Activated T-cell treated with anti-CD3 and anti-CD28 coated beads, Interleukin-2, amount 50 U/mL, for 4 hours (primary cell): ENCODE results near the gene MCM9. TPM values are rescaled to one million over a fixed set of nuclear protein-coding genes. Genes with fewer than 3 reads are reported as not detected.
"Not testable (repeated sequence)": the region's sequence is repeated elsewhere in the genome, so short reads cannot be mapped to it uniquely, and the experiment has no call there.

ENCODE experiments used
- ATAC-seq, 2 donors: fragments of 200-7000 bp; cut with Tn5 transposase; one replicate each; pipeline ENCODE4 v1.10.0; 2021
- DNase-seq: peaks from one replicate; pipeline ENCODE4 v3.0.0-alpha.2; 2020
- H3K27me3 Mint-ChIP-seq: one replicate; pipeline ENCODE4 v1.8.0; 2021; ENCODE audit warnings: low read depth, mixed read lengths
- H3K36me3 Mint-ChIP-seq: one replicate; pipeline ENCODE4 v1.8.0; 2022; ENCODE audit warnings: mixed read lengths; ENCODE audit not compliant: insufficient read depth
- H3K4me1 Mint-ChIP-seq: one replicate; pipeline ENCODE4 v1.8.0; 2021; ENCODE audit warnings: low read depth, mixed read lengths
- H3K4me3 Mint-ChIP-seq: one replicate; pipeline ENCODE4 v1.8.0; 2021; ENCODE audit warnings: mild to moderate bottlenecking, moderate library complexity, mixed read lengths
- H3K9me3 Mint-ChIP-seq: one replicate; pipeline ENCODE4 v1.8.0; 2021; ENCODE audit warnings: mixed read lengths
- total RNA-seq, 3 donors: library from RNA; stranded (reverse); gene quantifications; one replicate each; pipeline ENCODE4 v1.2.1, GENCODE V29; 2021

MCM9 gene
- total RNA-seq, 3 donors from 2014 or later = 17.2 to 24.1 (median 17.8) TPM

- Mint-ChIP-seq H3K36me3 (peaks cover 8% of the 10 kb centered on the region), H3K27me3 (no peaks in the 10 kb centered on the region), H3K9me3 (peaks cover 11% of the 10 kb centered on the region), H3K4me1 (peaks cover 44% of the 10 kb centered on the region), H3K4me3 (no peak overlapping the region)
- DNase-seq = no peak
- ATAC-seq = no peak
Observed at GRCh38 chr6:118799826-118800225, 135.1 kb downstream of the MCM9 start.

DNA sequence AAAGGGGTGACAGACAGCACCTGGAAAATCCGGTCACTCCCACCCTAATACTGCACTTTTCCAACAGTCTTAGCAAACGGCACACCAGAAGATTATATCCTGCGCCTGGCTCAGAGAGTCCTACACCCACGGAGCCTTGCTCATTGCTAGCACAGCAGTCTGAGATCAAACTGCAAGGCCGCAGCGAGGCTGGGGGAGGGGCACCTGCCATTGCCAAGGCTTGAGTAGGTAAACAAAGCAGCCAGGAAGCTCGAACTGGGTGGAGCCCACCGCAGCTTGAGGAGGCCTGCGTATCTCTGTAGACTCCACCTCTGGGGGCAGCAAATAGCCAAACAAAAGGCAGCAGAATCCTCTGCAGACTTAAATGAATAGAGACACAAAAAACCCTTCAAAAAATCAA, 138.4 kb downstream of the MCM9 start:
- not testable (repeated sequence) for H3K4me3 Mint-ChIP-seq
- H3K4me1 Mint-ChIP-seq = peaks cover 48% of the 10 kb centered on the region

DNA sequence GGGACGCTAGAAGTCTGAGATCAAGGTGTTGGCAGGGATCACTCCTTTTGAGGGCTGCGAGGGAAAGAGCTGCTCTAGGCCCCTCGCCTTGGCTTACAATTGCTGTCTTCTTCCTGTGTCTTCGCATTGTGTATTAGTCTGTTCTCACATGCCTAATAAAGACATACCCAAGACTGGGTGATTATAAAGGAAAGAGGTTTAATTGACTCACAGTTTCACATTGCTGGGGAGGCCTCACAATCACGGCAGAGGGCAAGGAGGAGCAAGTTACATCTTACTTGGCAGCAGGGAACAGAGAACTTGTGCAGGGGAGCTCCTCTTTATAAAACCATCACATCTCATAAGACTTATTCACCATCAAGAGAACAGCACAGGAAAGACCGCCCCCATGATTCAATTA, 143.5 kb downstream of the MCM9 start:
- no peaks in the 10 kb centered on the region for H3K27me3 Mint-ChIP-seq
- ATAC-seq = peak; percentile 28 to 60
- DNase-seq = no peak
- H3K4me3 Mint-ChIP-seq = no peak overlapping the region
- peaks cover 15% of the 10 kb centered on the region for H3K36me3 Mint-ChIP-seq
- H3K4me1 Mint-ChIP-seq = peaks cover 44% of the 10 kb centered on the region
- peaks cover 12% of the 10 kb centered on the region for H3K9me3 Mint-ChIP-seq

More for the DNA sequence above, 138.4 kb downstream of the MCM9 start:
- DNase-seq = peak; percentile 57
- not testable (repeated sequence) for ATAC-seq, H3K27me3 Mint-ChIP-seq
- H3K9me3 Mint-ChIP-seq = peaks cover 12% of the 10 kb centered on the region
- peaks cover 12% of the 10 kb centered on the region for H3K36me3 Mint-ChIP-seq

GRCh38 chr6:118789954-118790353, 145.0 kb downstream of the MCM9 start:
- Mint-ChIP-seq H3K4me1 (peaks cover 29% of the 10 kb centered on the region), H3K36me3 (peaks cover 8% of the 10 kb centered on the region), H3K27me3 (no peaks in the 10 kb centered on the region), H3K4me3 (no peak overlapping the region), H3K9me3 (peaks cover 5% of the 10 kb centered on the region)
- no peak for DNase-seq
- no peak for ATAC-seq

DNA sequence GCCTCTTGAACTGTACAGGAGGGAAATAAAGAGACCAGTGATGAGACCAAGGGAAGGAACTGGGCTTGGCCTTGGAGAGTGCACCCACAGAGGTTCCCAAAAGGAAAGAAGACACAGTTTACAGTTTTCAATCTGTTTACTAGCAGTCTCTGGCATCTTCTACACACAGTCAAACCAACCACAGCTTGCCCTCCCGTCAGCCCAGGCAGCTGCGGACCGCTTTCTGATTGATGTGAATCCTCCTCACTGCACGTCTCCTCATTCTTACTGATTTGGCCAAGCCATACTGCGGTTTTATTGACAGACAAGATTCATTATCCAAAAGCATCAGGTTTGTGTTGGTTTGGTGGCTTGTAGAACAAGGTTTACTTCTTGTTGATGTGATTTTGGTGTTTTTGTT, 145.5 kb downstream of the MCM9 start:
- H3K4me1 Mint-ChIP-seq = peaks cover 27% of the 10 kb centered on the region

GRCh38 chr6:118788702-118789101, 146.3 kb downstream of the MCM9 start:
- H3K4me1 Mint-ChIP-seq = peaks cover 27% of the 10 kb centered on the region
- no peaks in the 10 kb centered on the region for H3K27me3 Mint-ChIP-seq
- H3K36me3 Mint-ChIP-seq = peaks cover 7% of the 10 kb centered on the region
- ATAC-seq (no peak), DNase-seq (no peak)
- H3K4me3 Mint-ChIP-seq = no peak overlapping the region
- peaks cover 5% of the 10 kb centered on the region for H3K9me3 Mint-ChIP-seq

More for the DNA sequence above, 145.5 kb downstream of the MCM9 start:
- DNase-seq = no peak
- Mint-ChIP-seq H3K27me3 (no peaks in the 10 kb centered on the region), H3K9me3 (peaks cover 5% of the 10 kb centered on the region), H3K4me3 (no peak overlapping the region), H3K36me3 (peaks cover 7% of the 10 kb centered on the region)
- ATAC-seq = no peak

- Mint-ChIP-seq H3K4me1 (peaks cover 27% of the 10 kb centered on the region), H3K27me3 (no peaks in the 10 kb centered on the region)
- no peak for ATAC-seq
Observed at GRCh38 chr6:118787724-118788423, 147.1 kb downstream of the MCM9 start.

DNA sequence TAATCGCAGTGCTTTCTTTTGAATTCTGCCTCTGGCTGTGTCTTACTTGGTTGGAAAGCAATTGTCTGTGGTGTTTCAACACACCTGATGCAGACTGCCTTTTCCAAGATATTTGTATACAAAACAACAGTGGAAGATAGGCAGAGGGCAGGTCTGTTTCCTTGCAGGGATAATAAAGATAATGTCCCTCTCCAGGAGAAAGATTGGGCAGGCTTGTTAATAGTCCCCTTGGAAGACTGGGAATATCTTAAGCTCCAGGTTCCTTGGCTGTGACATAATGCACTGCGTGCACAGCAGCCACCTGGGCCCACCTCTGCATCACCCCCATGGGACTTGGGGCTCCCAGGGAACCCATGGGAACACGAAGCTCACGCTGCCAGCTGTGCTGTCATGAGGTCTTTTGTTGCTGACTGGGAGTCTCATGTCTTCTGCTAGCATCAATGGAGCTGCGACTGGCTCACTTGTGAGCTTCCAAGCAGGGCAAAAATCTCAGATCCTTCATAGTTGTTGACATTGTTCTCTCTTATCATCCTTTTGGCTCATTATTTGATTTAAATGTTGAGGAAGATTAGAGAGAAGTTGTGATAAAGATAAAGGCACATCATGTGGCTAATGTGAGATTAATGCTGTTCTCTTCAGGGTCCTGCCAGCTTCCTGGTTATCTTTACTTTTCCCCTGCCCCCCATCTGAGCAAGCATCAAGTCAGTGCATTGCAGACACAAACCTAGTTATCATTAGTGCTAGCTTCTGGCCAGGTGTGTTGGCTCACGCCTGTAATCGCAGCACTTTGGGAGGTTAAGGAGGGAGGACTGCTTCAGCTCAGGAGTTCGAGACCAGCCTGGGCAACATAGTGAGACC, 148.1 kb downstream of the MCM9 start:
- H3K9me3 Mint-ChIP-seq = peaks cover 5% of the 10 kb centered on the region
- no peak overlapping the region for H3K4me3 Mint-ChIP-seq
- DNase-seq (no peak), ATAC-seq (no peak)
- H3K4me1 Mint-ChIP-seq = peaks cover 27% of the 10 kb centered on the region
- H3K27me3 Mint-ChIP-seq = no peaks in the 10 kb centered on the region
- peaks cover 5% of the 10 kb centered on the region for H3K36me3 Mint-ChIP-seq

More at GRCh38 chr6:118787724-118788423, 147.1 kb downstream of the MCM9 start:
- no peak for DNase-seq
- H3K4me3 Mint-ChIP-seq = no peak overlapping the region
- peaks cover 7% of the 10 kb centered on the region for H3K36me3 Mint-ChIP-seq
- H3K9me3 Mint-ChIP-seq = peaks cover 5% of the 10 kb centered on the region

DNA sequence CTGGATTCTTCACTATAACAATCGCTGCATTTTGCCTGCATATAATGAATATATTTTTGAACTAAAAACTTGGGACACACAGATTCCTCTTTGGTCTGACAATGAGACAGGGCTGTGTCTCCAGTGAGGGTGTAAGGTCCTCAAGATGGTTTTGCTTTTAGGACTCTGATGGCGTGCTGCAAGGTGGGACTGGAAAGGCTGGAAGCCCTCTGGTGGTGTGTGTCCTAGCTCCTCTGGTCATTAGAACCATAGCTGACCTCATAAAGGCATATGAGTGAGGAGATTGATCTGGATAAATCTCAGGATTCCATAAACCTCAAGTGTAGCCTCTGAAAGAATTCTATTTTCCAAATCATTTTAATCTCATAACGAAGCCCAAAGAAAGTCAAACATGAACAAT, 149.4 kb downstream of the MCM9 start:
- DNase-seq (no peak), ATAC-seq (no peak)
- Mint-ChIP-seq H3K4me1 (peaks cover 21% of the 10 kb centered on the region), H3K27me3 (no peaks in the 10 kb centered on the region), H3K9me3 (no peaks in the 10 kb centered on the region), H3K4me3 (no peak overlapping the region), H3K36me3 (no peaks in the 10 kb centered on the region)

DNA sequence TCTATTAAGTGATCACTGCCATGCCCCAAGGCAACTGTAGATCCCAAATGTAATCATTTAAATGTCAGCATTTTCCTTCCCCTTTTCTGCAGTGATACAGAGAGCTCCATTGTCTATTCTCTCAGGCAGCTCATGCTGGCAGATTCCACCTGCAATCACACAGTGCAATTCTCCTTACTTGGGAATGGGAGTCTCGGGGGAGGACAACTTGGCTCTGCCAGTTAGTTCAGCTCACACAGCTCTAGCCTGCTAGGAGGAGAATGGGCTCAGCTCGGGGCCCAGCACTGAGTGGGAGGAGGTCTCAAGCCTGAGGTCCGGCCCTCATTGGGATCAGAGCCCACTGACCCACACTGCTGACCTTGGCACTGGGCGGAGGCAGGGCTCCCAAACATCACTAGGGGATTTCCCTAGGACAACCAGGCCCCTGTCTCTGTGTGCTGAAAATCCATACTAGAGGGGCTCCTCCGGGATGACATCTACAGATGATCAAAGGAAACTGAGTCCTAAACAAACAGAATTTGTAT, 150.3 kb downstream of the MCM9 start:
- ATAC-seq (no peak), DNase-seq (no peak)
- Mint-ChIP-seq H3K36me3 (no peaks in the 10 kb centered on the region), H3K9me3 (no peaks in the 10 kb centered on the region), H3K27me3 (no peaks in the 10 kb centered on the region), H3K4me1 (peaks cover 19% of the 10 kb centered on the region), H3K4me3 (no peak overlapping the region)

DNA sequence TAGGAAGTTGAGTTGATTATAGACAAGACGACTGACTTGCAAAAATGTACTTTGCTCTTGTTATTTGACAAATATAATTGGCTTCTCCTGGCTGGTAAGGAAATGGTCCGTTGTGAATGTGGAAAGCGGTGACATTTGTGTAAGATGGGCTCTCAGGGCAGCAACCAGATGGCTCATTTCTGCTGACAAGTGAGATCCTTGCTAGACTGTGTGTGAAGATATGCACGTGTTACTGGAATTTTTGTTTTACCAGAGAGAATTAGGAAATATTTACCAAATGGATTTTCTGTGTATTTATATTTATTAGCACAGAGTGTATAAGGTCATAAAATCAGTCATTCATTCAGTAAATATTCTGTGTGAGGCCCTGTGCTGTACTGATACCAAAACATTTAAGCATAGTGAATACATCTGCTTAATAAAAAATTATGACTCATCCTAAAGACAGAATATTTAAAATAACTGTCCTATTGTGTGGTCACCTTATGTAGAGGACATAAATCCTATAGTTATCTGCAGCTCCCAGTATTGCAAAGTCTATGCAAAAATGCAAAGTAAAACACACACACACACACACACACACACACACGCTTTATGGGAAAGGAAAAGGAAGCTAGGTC, 150.9 kb downstream of the MCM9 start:
- H3K27me3 Mint-ChIP-seq = no peaks in the 10 kb centered on the region
- H3K9me3 Mint-ChIP-seq = no peaks in the 10 kb centered on the region
- H3K36me3 Mint-ChIP-seq = no peaks in the 10 kb centered on the region
- ATAC-seq (no peak), DNase-seq (no peak)
- no peak overlapping the region for H3K4me3 Mint-ChIP-seq
- peaks cover 17% of the 10 kb centered on the region for H3K4me1 Mint-ChIP-seq

DNA sequence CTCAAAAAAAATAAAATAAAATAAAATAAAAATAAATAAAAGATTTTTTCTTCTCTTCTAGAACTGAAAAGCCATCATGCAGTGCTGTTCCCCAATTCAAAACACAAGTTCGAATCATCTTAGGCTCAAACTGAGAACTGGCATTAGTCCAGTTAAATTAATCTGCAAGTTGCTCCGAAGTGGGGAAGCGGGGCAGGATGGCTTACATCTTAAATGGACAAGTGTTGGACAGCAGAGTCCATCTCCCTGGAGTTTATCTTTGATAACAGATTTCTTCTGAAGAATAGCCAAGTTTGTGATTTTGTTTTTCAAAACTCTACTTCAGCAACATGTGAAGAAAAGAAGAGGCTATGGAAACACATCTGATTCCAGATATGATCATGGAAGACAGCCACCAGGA, 152.3 kb downstream of the MCM9 start:
- no peak overlapping the region for H3K4me3 Mint-ChIP-seq
- H3K9me3 Mint-ChIP-seq = no peaks in the 10 kb centered on the region
- ATAC-seq (no peak), DNase-seq (no peak)
- H3K36me3 Mint-ChIP-seq = no peaks in the 10 kb centered on the region
- peaks cover 7% of the 10 kb centered on the region for H3K4me1 Mint-ChIP-seq
- H3K27me3 Mint-ChIP-seq = no peaks in the 10 kb centered on the region

DNA sequence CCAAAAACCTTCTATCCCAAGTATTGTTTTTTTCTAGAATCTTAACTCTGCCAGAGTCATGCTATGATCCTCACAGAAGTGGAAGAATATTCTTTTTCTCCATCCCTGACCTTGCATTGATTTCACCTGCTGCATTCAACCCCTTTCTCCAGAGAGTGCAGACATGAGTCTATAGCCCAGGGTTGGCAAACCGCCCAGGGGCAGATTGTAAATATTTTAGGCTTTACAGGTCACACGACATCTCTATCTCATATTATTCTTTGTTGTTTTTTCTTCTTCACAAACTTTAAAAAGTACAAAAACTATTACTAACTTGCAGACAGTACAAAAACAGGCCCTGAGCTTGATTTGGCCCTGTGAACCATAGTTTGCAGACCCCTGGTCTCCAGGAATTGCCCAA, 153.1 kb downstream of the MCM9 start:
- H3K4me1 Mint-ChIP-seq = peaks cover 11% of the 10 kb centered on the region
- no peaks in the 10 kb centered on the region for H3K27me3 Mint-ChIP-seq
- H3K36me3 Mint-ChIP-seq = no peaks in the 10 kb centered on the region
- H3K4me3 Mint-ChIP-seq = no peak overlapping the region
- H3K9me3 Mint-ChIP-seq = no peaks in the 10 kb centered on the region
- no peak for ATAC-seq
- DNase-seq = no peak

- Mint-ChIP-seq H3K27me3 (no peaks in the 10 kb centered on the region), H3K4me1 (peaks cover 18% of the 10 kb centered on the region), H3K36me3 (no peaks in the 10 kb centered on the region), H3K4me3 (no peak overlapping the region), H3K9me3 (no peaks in the 10 kb centered on the region)
- DNase-seq (no peak), ATAC-seq (no peak)
Observed at GRCh38 chr6:118780668-118781067, 154.3 kb downstream of the MCM9 start.
